Large intestine (tissue), 3 donors: ENCODE results near the gene ARRB1. TPM values are rescaled to one million over a fixed set of nuclear protein-coding genes. Genes with fewer than 3 reads are reported as not detected.
A peak's percentile ranks its signal among the peaks of the same experiment; 100 is the strongest.

Experiments used
- DNase-seq, 2 donors: peaks; one replicate each; pipeline versions ENCODE4 v3.0.0 to v3.0.0-alpha.2; 2013
- H3K27ac ChIP-seq: one replicate; pipeline ENCODE4 v1.5.1; 2013; ENCODE audit warnings: low read length
- H3K27me3 ChIP-seq: 2 replicates; pipeline ENCODE4 v1.6.1; 2013; ENCODE audit warnings: low read length; ENCODE audit not compliant: control insufficient read depth, insufficient read depth
- H3K36me3 ChIP-seq: 2 replicates; pipeline ENCODE4 v1.6.1; 2013; ENCODE audit warnings: low read length; ENCODE audit not compliant: control insufficient read depth, insufficient read depth
- H3K4me1 ChIP-seq: one replicate; pipeline ENCODE4 v1.6.1; 2013; ENCODE audit warnings: low read length; ENCODE audit not compliant: control insufficient read depth, insufficient read depth
- H3K4me3 ChIP-seq: one replicate; pipeline ENCODE4 v1.5.1; 2013; ENCODE audit warnings: low read length
- H3K9me3 ChIP-seq: one replicate; pipeline ENCODE4 v1.6.1; 2013; ENCODE audit warnings: mild to moderate bottlenecking, low read depth, low read length, moderate library complexity; ENCODE audit not compliant: control insufficient read depth
- WGBS: methylation state at CpG from one replicate; pipeline ENCODE4 v1.1.5; 2013; ENCODE audit warnings: low lambda C conversion rate; ENCODE audit not compliant: insufficient coverage; 5-methylcytosine and 5-hydroxymethylcytosine counted together
- polyA plus RNA-seq: library from polyadenylated mRNA; unstranded; fragments of 120-200 nt; gene quantifications from one replicate; pipeline ENCODE4 v1.2.1, GENCODE V29; 2013

ARRB1 gene
- polyA plus RNA-seq, 1 donor, result 26.9 TPM

- Histone ChIP-seq H3K4me1 (peaks cover 45% of the 10 kb centered on the region), H3K9me3 (no peaks in the 10 kb centered on the region), H3K36me3 (peaks cover 12% of the 10 kb centered on the region), H3K27ac (peak overlapping the region; percentile 93), H3K4me3 (peak overlapping the region; percentile 83), H3K27me3 (no peaks in the 10 kb centered on the region)
- peak; percentile 69 to 87 for DNase-seq
- WGBS, result no CpG with 5 or more reads among the region's 64 CpGs
Observed at GRCh38 chr11:75351791-75352587, 528 bp upstream of the ARRB1 start.

- peak overlapping the region; percentile 83 for H3K4me3 ChIP-seq
- H3K36me3 ChIP-seq, result peaks cover 14% of the 10 kb centered on the region
- H3K27ac ChIP-seq, result peak overlapping the region; percentile 83
- H3K9me3 ChIP-seq, result no peaks in the 10 kb centered on the region
- WGBS, result no CpG with 5 or more reads among the region's 47 CpGs
- no peaks in the 10 kb centered on the region for H3K27me3 ChIP-seq
- H3K4me1 ChIP-seq, result peaks cover 54% of the 10 kb centered on the region
- DNase-seq, result peak in 1 of 2 donors; percentile 71
Observed at GRCh38 chr11:75350743-75351540, 519 bp downstream of the ARRB1 start.

- peak overlapping the region; percentile 83 for H3K4me3 ChIP-seq
- no peaks in the 10 kb centered on the region for H3K27me3 ChIP-seq
- no peaks in the 10 kb centered on the region for H3K9me3 ChIP-seq
- H3K36me3 ChIP-seq, result peaks cover 14% of the 10 kb centered on the region
- peak overlapping the region; percentile 83 for H3K27ac ChIP-seq
- no peak for DNase-seq
- H3K4me1 ChIP-seq, result peaks cover 61% of the 10 kb centered on the region
- 8% methylated on average over 2 of the region's 9 CpGs for WGBS
Observed at GRCh38 chr11:75350122-75350742, 1.2 kb downstream of the ARRB1 start.

- Histone ChIP-seq H3K27ac (peak overlapping the region; percentile 83), H3K4me3 (peak overlapping the region; percentile 83), H3K4me1 (peaks cover 67% of the 10 kb centered on the region), H3K27me3 (no peaks in the 10 kb centered on the region), H3K9me3 (no peaks in the 10 kb centered on the region), H3K36me3 (peaks cover 14% of the 10 kb centered on the region)
- WGBS, result no CpG with 5 or more reads among the region's 4 CpGs
- DNase-seq, result peak in 1 of 2 donors; percentile 54
Observed at GRCh38 chr11:75349521-75350116, 1.8 kb downstream of the ARRB1 start.

- Histone ChIP-seq H3K27me3 (no peaks in the 10 kb centered on the region), H3K4me1 (peaks cover 83% of the 10 kb centered on the region), H3K4me3 (no peak overlapping the region), H3K36me3 (peaks cover 14% of the 10 kb centered on the region), H3K9me3 (no peaks in the 10 kb centered on the region), H3K27ac (peak overlapping the region; percentile 56)
- DNase-seq, result peak in 1 of 2 donors; percentile 48
- 33% methylated on average over 1 of the region's 8 CpGs for WGBS
Observed at GRCh38 chr11:75347781-75348566, 3.5 kb downstream of the ARRB1 start.

GRCh38 chr11:75346912-75347647 is 4.4 kb downstream of the ARRB1 start:
- H3K27me3 ChIP-seq, result no peaks in the 10 kb centered on the region
- DNase-seq, result no peak
- H3K4me3 ChIP-seq, result no peak overlapping the region
- H3K36me3 ChIP-seq, result peaks cover 14% of the 10 kb centered on the region
- WGBS, result no CpG with 5 or more reads among the region's 11 CpGs
- H3K4me1 ChIP-seq, result peaks cover 86% of the 10 kb centered on the region
- peak overlapping the region; percentile 56 for H3K27ac ChIP-seq
- H3K9me3 ChIP-seq, result no peaks in the 10 kb centered on the region

GRCh38 chr11:75346296-75346695 is 5.2 kb downstream of the ARRB1 start:
- no peak overlapping the region for H3K4me3 ChIP-seq
- no peaks in the 10 kb centered on the region for H3K9me3 ChIP-seq
- WGBS, result no CpG with 5 or more reads among the region's 4 CpGs
- DNase-seq, result no peak
- H3K36me3 ChIP-seq, result peaks cover 14% of the 10 kb centered on the region
- H3K4me1 ChIP-seq, result peaks cover 94% of the 10 kb centered on the region
- no peaks in the 10 kb centered on the region for H3K27me3 ChIP-seq
- no peak overlapping the region for H3K27ac ChIP-seq

GRCh38 chr11:75345455-75346160 is 5.9 kb downstream of the ARRB1 start:
- H3K4me3 ChIP-seq, result no peak overlapping the region
- peaks cover 14% of the 10 kb centered on the region for H3K36me3 ChIP-seq
- no peak for DNase-seq
- no peaks in the 10 kb centered on the region for H3K9me3 ChIP-seq
- 79% methylated on average over 3 of the region's 8 CpGs for WGBS
- H3K27me3 ChIP-seq, result no peaks in the 10 kb centered on the region
- H3K4me1 ChIP-seq, result peaks cover 95% of the 10 kb centered on the region
- peak overlapping the region; percentile 91 for H3K27ac ChIP-seq
